ENCODE results near the gene CACNA1B.

The CACNA1B gene

DNA sequence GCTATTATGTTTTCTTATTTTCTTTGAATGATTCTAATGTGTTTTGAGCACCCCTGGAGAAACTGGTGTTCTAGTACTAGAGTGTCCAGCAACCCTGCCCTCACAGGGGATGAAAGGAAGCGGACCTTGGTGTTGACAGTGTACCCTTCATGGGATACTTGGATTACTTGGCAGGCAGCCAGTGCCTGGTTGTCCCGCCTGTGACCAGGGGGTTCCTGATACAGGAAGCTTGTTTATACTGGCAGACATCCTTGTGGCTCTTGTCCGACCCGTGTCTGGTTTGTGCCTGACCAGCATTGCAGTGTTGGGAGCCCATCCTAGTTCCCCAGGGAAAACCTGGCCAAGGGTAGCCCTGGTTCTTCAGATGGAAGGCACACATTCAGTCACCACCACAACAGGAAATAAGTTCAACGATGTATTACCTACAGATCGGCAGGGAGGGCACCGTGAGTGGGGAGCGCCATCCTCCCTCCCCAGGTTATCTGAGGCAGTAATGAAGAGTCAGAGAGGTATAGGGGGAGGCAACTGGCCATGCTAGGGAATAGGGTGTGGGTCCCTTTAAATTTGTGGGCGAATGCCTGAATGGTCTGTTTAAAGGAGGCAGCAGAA lies 47.3 kb downstream of the CACNA1B start:
- no peak for DNase-seq

DNA sequence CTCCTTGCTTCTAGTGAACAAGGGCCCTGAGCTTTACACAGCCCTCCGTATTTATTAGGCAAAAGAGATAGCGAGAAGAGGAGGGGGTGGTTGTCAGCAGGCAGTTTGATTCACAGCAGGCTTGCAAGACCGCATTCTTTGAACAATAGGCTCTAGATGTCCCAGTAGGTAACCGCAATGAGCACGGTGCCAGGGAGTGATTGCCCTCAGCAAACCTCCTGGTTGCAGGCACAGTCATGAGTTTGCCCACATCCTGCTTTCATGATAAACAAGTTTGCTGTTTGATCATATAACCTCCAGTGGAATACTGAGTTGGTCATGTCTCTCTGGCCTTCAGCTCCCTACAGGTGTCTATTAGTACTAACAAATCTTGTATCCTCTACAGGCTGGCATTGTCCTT lies 66.1 kb downstream of the CACNA1B start:
- DNase-seq, result no peak

DNA sequence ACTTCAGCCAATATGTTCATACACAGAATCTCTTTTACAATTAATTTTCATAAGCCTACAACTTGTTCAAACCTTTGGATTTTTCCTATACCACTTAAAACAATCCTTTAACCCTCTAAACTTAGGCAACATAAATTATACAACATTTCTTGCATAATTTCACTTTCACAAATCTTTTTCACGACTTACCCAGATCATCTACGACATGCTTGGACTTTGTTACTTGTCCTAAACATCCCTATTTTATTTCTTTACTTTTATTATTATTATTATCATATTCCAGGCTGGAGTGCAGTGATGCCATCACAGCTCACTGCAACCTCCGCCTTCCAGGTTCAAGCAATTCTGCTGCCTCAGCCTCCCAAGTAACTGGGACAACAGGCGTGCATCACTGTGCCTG lies 68.0 kb downstream of the CACNA1B start:
- DNase-seq, result no peak

DNA sequence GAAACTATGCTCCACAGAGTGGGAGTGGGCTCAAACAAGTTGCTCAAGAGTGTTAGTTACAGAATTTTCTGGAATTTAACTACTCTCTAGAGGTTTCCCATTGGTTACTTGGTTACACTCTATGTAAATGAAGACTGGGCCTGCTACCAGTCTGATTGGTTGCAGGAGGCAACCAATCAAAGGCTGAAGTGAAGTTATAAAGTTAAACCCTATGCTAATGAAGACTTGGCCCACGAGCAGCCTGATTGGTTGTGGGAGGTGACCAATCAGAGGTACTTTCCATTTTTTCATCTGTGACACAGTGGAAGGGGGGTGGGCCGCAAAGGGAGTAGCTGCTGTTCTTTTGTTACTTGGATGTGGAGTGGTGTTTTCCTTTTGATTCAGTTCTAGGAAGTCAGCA lies 69.4 kb downstream of the CACNA1B start:
- DNase-seq, result no peak

DNA sequence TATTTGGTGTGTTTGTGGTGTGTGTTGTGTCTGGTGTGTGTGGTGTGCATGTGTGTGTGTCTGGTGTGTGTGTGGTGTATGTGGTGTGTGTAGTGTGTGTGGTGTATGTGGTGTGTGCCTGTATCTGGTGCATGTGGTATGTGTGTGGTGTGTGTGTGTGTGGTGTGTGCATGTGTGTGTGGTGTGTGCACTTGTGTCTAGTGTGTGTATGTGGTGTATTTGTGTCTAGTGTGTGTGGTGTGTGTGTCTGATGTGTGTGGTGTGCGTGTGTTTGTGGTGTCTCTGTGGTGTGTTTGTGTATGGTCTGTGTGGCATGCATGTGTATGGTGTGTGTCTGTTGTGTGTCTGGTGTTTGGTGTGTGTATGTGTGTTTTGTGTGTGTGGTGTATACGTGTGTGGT lies 71.1 kb downstream of the CACNA1B start:
- DNase-seq, result no peak

DNA sequence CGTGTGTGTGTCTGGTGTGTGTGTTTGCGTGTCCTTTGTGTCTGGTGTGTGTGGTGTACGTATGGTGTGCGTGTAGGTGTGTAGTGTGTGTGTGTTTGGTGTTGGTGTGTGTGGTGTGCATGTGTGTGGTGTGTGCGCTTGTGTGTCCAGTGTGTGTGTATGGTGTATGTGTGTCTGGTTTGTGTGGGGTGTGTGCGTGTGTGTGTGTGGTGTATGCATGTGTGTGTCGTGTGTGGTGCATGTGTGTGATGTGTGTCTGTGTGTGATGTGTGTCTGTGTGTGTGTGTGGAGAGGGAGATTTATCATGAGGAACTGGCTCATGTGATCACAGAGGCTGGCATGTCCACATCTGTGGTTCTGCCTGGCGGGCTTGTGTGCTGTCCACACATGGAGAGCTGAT lies 71.7 kb downstream of the CACNA1B start:
- no peak for DNase-seq

DNA sequence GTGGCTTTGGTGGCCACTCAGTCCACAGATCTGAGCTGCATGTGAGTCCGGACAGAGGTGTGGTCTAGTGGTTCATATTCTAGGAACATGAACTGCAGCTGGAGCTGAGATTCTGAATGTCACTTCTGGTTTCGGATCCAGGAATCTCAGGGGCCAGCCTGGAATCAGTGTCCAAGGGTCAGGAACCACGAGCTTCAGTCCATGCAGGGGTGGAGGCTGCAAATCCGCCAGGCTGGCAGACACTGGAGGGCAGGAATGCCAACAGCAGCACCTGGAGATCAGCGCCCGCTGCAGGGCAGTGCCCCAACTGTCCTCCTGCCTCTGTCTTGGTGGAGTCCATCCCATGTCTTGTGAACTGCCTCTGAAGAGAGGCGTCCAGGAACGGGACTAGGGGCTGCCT lies 73.5 kb downstream of the CACNA1B start:
- no peak for DNase-seq

DNA sequence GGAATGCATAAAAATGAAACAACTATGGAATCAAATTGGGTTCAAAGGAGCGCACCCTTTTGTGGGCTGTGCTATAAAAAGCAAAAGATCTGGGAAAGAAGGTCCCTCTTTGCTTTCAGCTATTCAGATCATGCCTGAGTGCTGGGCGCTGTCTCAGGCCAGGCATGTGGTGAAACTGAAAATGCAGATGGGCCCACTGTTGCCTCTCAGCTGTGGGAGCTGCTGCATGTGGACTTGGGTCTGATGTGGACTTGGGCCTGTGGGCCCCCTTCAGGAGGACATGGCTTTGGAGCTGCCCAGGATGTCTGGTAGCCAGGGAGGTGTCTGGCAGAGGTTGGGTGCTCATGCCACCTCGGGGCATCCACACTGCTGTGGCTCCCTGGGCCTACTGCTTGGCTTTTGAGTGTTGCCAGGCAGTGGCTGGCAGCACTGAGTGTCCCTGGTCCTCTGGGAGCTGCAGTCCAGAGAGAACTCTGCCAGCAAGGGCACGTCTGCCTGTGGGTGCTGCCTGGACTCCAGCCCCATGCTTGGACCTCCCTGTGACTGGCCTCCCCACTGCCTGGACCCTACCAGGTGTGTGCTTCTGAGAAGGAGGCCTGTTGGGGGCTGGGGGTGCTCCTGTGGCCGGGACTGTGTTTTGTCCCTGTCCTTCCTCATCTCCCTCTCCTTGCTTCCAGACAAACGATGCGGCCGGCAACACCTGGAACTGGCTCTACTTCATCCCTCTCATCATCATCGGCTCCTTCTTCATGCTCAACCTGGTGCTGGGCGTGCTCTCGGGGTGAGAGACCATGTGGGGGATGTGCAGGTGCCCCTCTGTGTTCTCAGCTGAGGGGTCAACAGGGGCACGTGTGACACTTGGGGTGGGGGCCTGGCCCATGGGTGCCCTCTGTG lies 74.3 kb downstream of the CACNA1B start:
- DNase-seq, result no peak

DNA sequence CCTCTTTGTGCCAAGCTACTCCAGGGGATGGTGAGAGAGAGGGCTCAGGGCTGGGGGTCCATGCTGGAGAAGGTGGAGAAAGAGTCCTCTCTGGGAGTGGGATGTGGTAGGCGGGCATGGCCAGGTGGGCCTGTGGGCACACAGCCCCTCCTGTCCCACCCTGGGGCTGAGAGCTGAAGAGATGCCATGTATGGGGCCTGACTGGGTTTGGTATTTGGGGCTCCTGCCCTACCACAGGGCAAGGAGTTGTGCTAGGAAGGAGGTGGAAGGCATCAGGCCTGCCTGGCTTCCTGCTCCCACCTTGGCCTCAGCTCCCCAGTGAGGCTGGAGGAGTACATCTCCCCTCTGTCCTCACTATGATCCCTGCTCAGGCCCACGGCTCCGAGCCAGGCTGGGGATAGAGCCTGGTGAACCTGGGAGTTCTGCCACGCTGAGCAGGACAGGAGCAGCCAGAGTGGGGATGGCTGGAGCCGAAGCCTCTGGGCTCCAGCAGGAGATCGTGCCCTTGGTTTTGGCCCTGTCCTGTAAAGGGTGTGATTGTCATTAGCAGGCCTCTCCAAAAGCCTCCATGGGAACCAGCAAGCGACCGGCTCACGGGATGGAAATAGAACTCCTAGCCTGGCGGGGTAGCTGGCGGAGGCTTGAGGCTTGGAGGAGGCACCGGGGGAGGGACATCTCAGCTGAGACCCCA lies 75.5 kb downstream of the CACNA1B start:
- DNase-seq, result no peak

DNA sequence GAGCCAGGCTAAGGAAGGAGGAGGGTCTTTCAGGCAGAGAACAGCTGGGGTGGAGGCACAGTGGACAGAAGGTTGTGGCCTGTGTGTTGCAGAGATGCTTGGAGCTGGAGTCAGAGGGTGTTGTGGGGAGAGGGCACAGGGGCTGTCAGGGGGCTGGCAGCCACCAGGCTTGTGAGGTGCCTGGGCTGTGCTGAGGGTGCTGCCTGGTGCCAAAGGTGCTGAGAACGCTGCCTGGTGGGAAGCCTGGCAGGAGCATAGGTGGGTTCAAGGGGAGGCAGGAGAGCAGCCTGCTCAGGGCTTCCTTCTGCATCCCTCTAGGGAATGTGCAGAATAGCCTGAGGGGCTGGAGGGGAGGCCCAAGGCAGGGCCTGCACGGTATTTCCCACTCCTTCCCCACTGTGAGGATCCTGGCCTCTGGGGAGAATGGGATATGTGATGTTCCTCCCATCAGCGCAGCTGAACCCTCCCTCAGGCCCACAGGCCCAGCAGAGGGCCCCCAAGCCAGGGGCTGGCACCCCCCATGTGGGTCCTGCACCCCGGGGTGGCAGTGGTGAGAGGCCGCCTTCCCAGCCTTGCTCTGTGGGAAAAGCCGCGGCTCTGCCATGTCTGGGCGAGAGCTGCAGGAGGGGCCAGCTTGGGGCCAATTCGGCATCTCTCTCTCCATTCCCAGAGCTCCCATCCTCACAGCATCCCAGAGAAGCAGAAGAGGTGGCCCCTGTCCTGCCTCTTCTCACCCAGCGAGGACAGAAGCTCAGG lies 76.3 kb downstream of the CACNA1B start:
- no peak for DNase-seq

DNA sequence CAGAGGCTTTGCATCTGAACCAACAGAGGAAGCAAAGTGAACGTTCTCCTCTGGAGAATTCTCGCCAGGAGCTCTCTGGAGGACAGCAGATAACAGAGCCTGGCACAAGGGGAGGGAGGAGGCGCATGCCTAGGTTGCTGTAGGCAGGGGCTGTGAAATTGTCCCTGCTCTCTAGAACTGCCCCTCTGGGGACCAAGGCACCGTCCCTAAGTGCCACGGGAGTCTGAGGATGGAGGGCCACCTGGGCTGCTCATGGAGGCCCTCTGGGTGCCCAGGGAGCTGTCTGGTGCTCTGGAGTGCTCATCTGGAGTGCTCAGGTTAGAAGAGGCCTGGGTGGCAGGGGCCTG lies 77.6 kb downstream of the CACNA1B start:
- no peak for DNase-seq

DNA sequence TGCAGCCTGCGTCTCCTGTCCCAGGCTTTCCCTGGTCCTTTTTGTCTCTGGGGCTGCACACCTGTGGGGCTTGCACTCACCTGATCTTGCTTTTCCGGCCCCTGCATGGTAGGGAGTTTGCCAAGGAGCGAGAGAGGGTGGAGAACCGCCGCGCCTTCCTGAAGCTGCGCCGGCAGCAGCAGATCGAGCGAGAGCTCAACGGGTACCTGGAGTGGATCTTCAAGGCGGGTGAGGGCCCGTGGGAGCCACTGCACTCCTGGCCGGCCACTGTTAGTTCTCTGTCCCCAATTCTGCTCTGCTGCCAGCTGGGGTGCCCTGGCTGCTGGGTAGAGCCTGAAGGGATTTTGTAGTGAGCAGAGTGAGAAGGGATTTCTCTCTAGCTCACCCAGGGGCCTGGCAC lies 78.0 kb downstream of the CACNA1B start:
- DNase-seq, result no peak

DNA sequence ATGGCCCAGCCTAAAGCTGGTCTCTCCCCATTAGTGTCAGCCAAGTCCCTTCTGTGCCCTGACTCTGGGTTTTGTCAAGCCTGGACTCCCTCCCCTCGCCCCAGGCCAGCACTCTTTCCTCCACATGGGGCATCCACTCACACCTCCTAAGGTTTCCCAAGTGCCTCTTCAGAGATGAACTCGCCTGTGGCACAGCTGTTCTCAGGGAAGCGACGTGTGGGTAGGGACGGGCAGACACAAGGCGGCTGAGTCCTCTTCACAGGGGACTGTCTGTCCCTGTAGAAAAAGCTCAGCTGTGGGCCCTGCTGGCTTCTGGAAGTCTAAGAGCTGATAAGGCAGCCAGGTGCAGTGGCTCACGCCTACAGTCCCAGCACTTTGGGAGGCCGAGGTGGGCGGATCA lies 78.5 kb downstream of the CACNA1B start:
- DNase-seq, result no peak

DNA sequence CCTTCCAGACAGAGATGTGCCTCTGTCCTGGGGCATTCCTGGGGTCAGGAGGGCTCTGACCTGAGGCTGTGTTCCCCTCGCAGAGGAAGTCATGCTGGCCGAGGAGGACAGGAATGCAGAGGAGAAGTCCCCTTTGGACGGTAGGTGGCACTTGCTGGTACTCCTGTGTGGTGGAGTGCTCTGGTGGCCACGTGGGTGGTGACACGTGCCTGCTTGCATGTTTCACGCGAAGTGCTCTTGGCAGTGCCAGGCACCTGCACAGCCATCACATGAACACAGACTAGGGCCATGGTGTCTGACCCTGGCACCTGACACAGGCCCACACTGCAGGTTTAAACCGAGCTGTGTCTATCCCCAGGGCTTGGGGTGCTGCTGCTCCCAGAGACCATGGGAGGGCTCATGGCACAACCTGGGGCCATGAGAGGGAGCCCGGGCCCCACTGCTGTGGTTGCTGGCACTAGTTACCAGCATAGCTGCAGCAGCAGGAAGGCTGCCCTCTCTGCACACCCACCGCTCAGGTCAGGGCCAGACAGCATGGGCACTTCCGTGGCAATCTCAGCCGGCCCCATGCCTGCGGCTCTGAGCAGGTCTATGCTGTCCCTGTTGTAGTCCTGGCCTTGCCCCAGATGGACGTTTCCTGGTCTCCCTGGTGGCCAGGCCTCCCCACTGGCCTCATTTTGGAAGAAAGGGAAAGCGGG lies 79.3 kb downstream of the CACNA1B start:
- no peak for DNase-seq

DNA sequence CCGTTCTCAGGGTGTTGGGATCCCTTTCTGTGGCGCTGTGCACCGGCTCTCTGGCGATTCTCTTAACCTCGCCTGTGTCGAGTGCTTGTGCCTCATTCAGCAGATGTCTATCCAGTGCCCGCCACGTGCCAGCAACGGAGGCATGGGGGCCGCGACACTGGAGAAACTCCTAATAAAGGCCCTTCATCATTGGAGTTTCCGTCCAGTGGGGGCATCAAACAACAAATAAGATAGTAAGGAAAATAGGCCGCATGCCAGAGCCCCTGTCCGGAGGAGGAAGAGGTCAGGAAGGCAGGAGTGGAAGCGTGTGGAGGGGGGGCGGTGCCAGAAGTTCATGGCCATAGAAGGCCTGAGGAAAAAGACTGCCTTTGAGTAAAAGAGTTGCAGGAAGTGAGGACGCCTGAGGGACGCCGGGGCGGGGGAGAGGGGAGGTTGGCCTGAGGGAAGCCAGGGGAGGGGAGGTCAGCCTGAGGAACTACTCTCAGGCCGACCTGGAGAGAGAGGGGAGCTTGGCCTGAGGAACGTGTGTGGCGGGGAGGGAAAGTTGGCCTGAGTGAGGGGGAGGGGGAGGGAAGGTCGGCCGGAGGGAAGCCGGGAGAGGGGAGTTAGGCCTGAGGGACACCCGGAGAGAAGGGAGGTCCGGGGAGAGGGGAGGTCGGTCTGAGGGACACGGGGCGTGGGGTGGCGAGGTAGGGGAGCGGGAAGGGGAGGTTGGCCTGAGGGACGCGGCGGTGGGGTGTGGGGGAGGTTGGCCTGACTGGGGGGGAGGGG lies 82.2 kb downstream of the CACNA1B start:
- no peak for DNase-seq

DNA sequence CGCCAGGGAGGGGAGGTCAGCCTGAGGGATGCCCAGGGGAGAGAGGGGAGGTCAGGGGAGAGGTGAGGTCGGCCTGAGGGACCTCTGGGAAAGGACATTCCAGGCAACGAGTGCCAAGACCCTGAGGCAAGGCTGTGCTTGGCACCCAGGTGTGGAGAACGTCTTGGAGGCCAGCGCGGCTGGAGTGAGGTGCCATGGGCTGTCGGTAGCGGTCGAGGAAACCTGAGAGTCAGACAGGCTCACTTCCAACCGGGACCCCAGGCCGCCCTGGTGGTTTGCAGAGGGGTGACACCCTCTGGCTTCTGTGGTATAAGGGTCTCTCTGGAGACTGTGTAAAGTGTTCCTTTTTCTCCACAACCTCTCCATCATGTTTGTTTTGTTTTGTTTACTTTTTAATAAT lies 82.9 kb downstream of the CACNA1B start:
- no peak for DNase-seq

DNA sequence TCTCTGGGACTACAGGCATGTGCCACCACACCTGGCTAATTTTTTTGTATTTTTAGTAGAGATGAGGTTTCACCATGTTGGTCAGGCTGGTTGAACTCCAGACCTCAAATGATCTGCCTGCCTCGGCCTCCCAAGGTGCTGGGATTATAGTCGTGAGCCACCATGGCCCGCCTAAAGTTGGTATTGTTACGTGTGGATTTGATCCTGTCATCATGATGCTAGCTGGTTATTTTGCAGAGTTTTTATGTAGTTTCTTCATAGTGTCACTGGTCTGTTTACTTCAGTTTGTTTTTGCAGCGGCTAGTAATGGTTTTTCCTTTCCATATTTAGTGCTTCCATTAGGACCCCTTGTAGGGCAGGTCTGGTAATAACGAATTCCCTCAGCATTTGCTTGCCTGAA lies 85.9 kb downstream of the CACNA1B start:
- DNase-seq, result no peak

DNA sequence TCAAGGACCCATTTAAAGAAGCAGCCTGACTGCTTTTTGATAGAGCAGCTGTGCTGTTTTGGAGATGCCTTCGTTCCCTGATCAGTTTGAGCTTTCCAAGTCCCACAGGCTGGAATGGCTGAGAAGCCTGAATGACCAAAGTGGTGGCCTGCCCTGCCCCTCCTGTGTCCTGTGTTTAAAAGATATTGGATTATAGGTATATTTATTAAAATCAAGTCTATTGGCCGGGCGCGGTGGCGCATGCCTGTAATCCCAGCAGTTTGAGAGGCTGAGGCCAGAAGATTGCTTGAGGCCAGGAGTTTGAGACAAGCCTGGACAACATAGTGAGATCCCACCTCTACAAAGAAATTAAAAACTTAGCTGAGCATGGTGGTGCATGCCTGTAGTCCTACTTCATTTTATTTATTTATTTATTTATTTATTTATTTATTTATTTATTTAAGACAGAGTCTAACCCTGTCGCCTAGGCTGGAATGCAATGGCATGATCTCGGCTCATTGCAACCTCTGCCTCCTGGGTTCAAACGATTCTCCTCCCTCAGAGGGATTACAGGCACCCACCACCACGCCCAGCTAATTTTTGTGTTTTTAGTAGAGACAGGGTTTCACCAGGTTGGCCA lies 87.7 kb downstream of the CACNA1B start:
- DNase-seq, result no peak

DNA sequence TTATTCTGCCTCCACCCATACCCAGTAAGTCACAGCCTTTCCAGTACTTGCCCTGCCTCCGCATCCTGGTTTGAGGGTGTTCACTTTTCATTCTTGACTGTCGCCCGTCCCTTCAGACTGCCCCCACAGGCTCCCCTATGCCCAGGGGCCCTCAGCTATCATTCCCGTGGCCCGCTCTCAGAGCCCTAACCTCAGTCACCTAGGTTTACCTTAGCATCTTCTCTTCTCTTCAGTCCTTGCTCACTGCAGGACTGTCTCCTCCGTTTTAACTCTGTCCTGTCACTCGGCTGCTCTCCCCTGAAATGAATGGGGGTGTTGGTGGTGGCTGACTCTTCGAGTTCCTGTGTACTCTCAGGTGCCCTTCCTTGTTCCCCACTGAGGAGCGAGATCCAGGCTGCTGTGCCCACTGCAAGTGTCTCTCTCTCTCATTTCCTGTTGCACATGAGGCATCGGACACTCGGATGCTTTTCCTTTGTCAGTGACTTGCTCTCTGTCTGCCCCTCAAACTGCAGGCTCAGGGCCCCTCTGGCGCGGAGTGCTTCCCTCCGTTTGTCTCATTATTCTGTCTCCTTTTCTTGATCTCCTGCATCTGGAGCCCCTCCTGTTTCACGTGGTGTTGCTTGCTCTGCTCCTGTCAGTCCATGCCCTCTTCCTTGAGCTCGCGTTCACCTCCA lies 89.8 kb downstream of the CACNA1B start:
- no peak for DNase-seq

DNA sequence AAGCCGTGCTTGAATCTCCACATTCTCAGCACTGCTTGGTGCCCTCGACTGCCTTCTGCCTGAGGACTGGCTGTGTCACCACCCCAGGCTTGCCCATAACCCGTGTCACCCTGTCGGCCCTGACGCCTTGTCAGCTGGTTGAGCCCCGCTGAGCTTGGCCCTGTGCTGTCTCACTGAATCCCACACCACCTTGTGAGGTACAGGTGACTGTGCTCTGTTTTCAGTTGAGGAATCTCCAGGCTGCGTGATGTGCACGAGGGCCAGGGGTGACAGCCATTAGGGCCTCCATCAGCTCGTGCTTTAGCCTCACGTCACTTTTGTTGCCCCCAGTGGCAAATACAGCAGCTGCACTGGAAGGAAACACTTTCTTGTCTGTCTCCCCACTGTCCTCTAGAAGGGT lies 90.7 kb downstream of the CACNA1B start:
- DNase-seq, result no peak

DNA sequence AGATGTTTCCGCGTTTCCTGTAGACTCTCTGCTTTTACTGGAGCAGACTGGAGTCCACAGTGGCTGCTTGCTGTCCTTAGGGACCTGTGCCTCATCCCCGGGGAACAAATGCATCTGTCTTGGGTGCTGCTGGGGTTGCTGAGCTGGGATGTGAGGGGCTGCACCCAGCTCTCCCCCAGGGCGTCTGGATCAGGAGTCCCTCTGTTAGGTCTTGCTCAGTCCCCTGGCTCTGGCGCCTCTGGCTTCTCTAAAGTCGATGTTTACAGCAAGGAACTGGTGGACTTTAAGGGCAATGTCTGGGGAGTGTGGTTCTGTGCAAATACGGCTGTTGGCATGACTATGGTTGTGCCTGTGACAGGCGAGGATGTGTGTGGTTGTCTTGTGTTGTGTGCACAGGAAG lies 91.4 kb downstream of the CACNA1B start:
- DNase-seq, result no peak
